T-helper 1 cell treated with Interleukin-12 subunit alpha and Interleukin-12 subunit beta and Interleukin-4 antibody, amounts not matched to agents 30 μg/mL and 1 μg/mL, for 36 hours (primary cell): Measurements from ENCODE around the gene FBL.

Source experiments
- H3K27ac Mint-ChIP-seq: one replicate; pipeline ENCODE4 v1.8.0; 2021; ENCODE audit warnings: mild to moderate bottlenecking, mixed read lengths
- H3K27me3 Mint-ChIP-seq: one replicate; pipeline ENCODE4 v1.8.0; 2021; ENCODE audit warnings: low read depth, mixed read lengths
- H3K36me3 Mint-ChIP-seq: one replicate; pipeline ENCODE4 v1.8.0; 2021; ENCODE audit warnings: low read depth, mixed read lengths
- H3K4me1 Mint-ChIP-seq: one replicate; pipeline ENCODE4 v1.8.0; 2021; ENCODE audit warnings: low read depth, mixed read lengths
- H3K4me3 Mint-ChIP-seq: one replicate; pipeline ENCODE4 v1.8.0; 2021; ENCODE audit warnings: mild to moderate bottlenecking, moderate library complexity, mixed read lengths
- H3K9me3 Mint-ChIP-seq: one replicate; pipeline ENCODE4 v1.8.0; 2021; ENCODE audit warnings: mixed read lengths

The FBL gene

GRCh38 chr19:39841041-39841440 is 5.1 kb downstream of the FBL start:
- H3K27me3 Mint-ChIP-seq = no peaks in the 10 kb centered on the region
- H3K36me3 Mint-ChIP-seq = peaks cover 27% of the 10 kb centered on the region
- H3K27ac Mint-ChIP-seq = no peak overlapping the region

DNA sequence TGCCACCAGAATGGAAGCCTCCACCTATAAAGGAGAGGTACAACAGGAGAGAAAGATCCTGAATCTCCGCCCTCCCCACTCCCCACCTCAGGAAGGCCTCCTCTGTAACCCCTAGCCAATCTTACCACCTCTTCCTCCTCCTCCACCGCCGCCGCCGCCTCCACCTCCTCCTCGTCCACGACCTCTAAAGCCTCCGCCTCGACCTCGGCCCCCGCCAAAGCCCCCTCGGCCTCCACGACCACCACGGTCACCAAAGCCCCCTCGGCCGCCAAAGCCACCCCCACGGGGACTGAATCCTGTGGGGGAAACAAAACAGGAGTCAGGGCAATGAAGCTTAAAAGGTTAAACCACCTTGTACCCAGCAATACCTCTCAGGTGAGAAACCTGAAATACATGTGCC is 5.7 kb downstream of the FBL start:
- Mint-ChIP-seq H3K36me3 (peaks cover 27% of the 10 kb centered on the region), H3K27me3 (no peaks in the 10 kb centered on the region), H3K4me3 (no peak overlapping the region), H3K4me1 (peaks cover 37% of the 10 kb centered on the region), H3K27ac (no peak overlapping the region), H3K9me3 (no peaks in the 10 kb centered on the region)

More at GRCh38 chr19:39841041-39841440, 5.1 kb downstream of the FBL start:
- no peaks in the 10 kb centered on the region for H3K9me3 Mint-ChIP-seq
- H3K4me1 Mint-ChIP-seq = peaks cover 37% of the 10 kb centered on the region
- no peak overlapping the region for H3K4me3 Mint-ChIP-seq

DNA sequence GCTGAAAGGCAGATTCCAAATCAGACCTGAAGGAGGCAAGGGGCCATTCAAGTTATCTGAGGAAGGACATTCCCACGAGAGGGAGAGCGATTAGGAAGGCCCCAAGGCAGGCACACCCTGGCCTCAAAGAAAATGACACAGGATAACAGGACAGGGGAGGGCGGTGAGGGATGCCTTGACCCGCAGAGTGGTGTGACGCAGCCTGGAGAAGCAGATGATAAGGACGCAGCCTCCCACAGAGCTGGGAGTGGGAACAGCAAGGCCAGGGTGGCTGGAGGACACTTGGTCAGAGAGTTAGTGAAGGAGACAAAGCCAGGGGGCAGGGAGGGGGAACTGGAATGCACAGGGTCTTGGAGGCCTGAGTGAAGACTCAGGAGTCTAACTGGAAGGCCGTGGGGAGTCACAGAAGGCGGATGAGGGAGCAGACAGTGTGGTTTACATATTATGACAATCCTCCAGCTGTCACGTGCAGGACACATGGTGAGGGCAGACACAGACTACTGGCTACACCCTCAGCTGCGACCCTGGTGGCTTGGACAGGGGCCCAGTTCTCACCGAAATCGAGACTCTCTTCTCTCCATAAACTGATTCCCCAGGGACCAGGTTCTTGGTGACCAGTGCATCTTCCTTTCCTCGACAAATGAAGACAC is 6.4 kb downstream of the FBL start:
- peaks cover 27% of the 10 kb centered on the region for H3K36me3 Mint-ChIP-seq
- H3K27ac Mint-ChIP-seq = no peak overlapping the region
- no peaks in the 10 kb centered on the region for H3K9me3 Mint-ChIP-seq
- H3K4me3 Mint-ChIP-seq = no peak overlapping the region
- peaks cover 32% of the 10 kb centered on the region for H3K4me1 Mint-ChIP-seq
- H3K27me3 Mint-ChIP-seq = no peaks in the 10 kb centered on the region

DNA sequence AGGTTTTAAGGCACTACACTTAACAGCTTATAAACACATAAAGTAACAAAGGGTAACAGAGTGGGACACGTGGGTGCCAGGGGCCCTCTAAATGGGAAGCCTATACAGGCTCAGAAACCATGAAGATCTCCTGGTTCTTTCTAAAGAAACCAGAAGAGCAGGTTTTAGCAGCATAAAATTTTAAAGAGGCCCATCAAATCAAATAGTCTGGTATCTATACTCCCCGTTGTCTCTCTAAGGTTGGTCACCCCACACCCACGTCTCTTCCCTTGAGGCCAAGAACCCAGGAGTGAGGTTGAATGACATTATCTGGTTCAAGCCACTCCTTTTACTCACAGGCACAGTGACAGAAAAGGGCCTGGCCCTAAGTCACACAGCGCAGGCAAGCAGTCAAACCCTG is 7.6 kb downstream of the FBL start:
- Mint-ChIP-seq H3K27me3 (no peaks in the 10 kb centered on the region), H3K9me3 (no peaks in the 10 kb centered on the region), H3K36me3 (peaks cover 31% of the 10 kb centered on the region), H3K4me3 (no peak overlapping the region), H3K4me1 (peaks cover 29% of the 10 kb centered on the region), H3K27ac (no peak overlapping the region)

GRCh38 chr19:39837978-39838377 is 8.2 kb downstream of the FBL start:
- Mint-ChIP-seq H3K4me3 (no peak overlapping the region), H3K9me3 (no peaks in the 10 kb centered on the region), H3K27me3 (no peaks in the 10 kb centered on the region), H3K27ac (no peak overlapping the region), H3K4me1 (peaks cover 27% of the 10 kb centered on the region), H3K36me3 (peaks cover 31% of the 10 kb centered on the region)

GRCh38 chr19:39834287-39834841 is 11.8 kb downstream of the FBL start:
- H3K27me3 Mint-ChIP-seq = no peaks in the 10 kb centered on the region
- peaks cover 38% of the 10 kb centered on the region for H3K36me3 Mint-ChIP-seq
- peak overlapping the region; percentile 81 for H3K27ac Mint-ChIP-seq
- H3K4me3 Mint-ChIP-seq = peak overlapping the region; percentile 77
- peaks cover 23% of the 10 kb centered on the region for H3K4me1 Mint-ChIP-seq
- H3K9me3 Mint-ChIP-seq = no peaks in the 10 kb centered on the region

DNA sequence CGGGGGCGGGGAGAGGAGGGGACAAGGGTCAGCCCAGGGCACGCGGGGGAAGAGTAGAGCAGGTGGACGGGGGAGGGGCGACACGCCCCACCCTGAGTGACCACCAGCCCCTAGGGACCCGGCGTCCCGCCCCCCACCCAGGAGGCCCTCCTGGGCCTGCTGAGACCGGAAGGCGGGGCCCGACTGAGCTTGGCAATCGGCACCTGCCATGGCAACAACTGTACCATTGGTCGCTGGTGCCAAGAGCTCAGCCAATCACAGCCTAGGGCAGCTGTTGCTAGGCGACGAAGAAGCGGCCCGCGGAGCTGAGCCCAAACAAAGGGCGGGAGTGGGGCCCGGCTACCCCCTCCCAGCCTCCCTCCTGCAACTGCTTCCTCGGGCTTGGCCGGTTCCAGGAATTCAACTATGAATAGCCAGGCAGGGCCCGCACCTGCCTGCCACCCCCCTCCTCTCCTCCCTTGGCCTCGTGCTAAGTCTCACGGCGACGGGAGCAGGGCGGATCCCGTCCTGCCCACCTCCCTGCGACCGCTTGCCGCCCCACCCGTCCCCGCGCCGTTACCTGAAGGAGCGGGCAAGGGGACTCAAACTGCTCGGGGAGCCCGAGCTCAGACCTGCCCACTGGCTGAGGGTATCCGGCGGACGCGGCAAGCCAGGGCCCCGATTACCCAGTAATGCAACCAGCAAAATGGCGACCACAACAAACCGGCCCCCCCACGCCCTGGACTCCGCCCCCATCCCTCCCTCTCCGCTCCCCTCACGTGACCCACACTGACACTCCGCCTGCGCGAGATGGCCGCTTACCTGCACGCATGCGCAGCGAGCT is 12.5 kb downstream of the FBL start, which contains the start of gene DYRK1B:
Gene DYRK1B (minus strand): TSS at position 699 of the 823 bp plus-strand sequence. CDS start 2,295 bp downstream, outside the sequence.
- Mint-ChIP-seq H3K4me1 (peaks cover 24% of the 10 kb centered on the region), H3K27me3 (no peaks in the 10 kb centered on the region), H3K4me3 (peak within 1 kb of the TSS; percentile 77), H3K27ac (peak within 1 kb of the TSS; percentile 81), H3K36me3 (peaks cover 36% of the 10 kb centered on the region), H3K9me3 (no peaks in the 10 kb centered on the region)

GRCh38 chr19:39833160-39833463 is 13.1 kb downstream of the FBL start:
- H3K27ac Mint-ChIP-seq = peak overlapping the region; percentile 72
- H3K36me3 Mint-ChIP-seq = peaks cover 39% of the 10 kb centered on the region
- H3K4me3 Mint-ChIP-seq = peak overlapping the region; percentile 73
- H3K27me3 Mint-ChIP-seq = no peaks in the 10 kb centered on the region
- H3K9me3 Mint-ChIP-seq = no peaks in the 10 kb centered on the region
- peaks cover 28% of the 10 kb centered on the region for H3K4me1 Mint-ChIP-seq

DNA sequence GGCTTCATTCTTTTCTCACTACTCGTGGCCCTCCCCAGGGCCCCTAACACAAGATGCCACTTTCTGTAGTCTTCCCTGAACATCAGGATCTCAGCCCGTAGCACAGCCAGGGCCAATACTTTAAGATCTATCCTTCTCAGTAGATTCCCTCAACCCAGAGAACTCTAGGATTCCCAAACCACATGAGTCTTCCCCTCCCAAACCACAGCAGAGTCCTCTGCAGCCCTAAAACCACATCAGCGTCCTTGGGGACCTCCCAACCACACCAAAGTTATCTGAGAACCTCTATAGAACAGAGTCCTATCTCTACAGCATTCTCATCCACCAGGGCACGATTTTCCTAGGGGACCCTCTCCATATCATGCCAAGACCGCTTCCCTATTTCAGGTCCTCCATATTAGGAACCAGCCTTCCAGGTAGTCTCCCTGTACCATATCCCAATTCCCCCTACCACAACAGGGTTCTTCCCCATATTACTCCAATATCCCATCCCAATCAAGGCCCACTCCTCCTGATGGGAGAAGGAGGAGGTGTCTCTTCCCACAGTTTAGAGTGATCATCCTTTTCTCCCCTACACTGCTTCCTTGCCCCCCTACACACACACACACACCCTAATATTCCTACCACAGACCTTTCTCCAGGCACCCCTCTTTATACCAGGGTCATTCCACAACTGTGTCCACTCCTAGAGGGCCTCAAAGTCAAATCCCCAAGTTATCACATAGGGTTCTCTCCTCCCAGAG is 13.7 kb downstream of the FBL start:
- H3K27me3 Mint-ChIP-seq = no peaks in the 10 kb centered on the region
- H3K36me3 Mint-ChIP-seq = peaks cover 35% of the 10 kb centered on the region
- H3K4me1 Mint-ChIP-seq = peaks cover 28% of the 10 kb centered on the region
- peak overlapping the region; percentile 73 for H3K4me3 Mint-ChIP-seq
- H3K27ac Mint-ChIP-seq = peak overlapping the region; percentile 72
- H3K9me3 Mint-ChIP-seq = no peaks in the 10 kb centered on the region

- Mint-ChIP-seq H3K9me3 (no peaks in the 10 kb centered on the region), H3K4me1 (peaks cover 28% of the 10 kb centered on the region), H3K27me3 (no peaks in the 10 kb centered on the region), H3K4me3 (peak overlapping the region; percentile 73), H3K36me3 (peaks cover 28% of the 10 kb centered on the region), H3K27ac (peak overlapping the region; percentile 72)
Measured at GRCh38 chr19:39831679-39832078, 14.5 kb downstream of the FBL start.

DNA sequence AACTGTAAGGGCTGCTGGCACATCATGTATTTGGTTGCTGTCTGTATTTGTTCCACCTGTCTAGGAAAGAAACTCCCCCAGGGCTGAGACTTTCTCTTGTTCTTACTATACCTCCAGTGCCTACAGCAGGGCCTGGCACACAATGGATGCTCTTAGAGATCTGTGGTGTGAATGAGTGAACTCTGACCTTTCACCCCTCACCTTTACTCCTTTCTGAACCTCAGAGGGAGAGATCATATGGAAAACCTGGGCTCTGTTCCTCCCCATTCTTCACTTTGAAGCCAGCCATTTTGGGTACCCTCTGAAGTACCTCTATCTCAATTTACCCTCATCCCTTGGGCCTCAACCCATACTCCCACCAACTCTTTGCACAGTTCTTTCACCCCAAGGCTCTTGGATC is 15.3 kb downstream of the FBL start:
- H3K4me3 Mint-ChIP-seq = no peak overlapping the region
- no peak overlapping the region for H3K27ac Mint-ChIP-seq
- peaks cover 22% of the 10 kb centered on the region for H3K36me3 Mint-ChIP-seq
- H3K27me3 Mint-ChIP-seq = no peaks in the 10 kb centered on the region
- peaks cover 28% of the 10 kb centered on the region for H3K4me1 Mint-ChIP-seq
- no peaks in the 10 kb centered on the region for H3K9me3 Mint-ChIP-seq

DNA sequence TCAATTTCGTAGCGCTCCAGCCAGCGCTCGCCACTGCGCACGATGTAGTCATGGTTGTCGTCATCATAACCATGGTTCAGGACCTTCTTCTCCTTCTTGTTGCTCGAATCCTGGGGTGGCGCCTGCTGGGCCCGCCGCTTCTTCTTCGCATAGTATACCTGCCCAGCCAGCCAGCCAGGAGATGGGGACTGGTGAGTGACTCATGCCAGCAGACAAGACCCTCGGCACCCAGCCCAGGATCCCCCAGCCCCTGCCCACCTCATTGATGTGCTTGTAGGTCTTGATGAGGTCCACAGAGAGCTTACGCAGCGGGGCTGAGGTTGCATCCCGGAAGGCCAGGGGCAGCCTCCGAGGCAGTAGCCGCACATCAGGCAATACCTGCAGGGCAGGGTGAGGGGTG is 15.8 kb downstream of the FBL start:
- Mint-ChIP-seq H3K27me3 (no peaks in the 10 kb centered on the region), H3K4me1 (peaks cover 28% of the 10 kb centered on the region), H3K9me3 (no peaks in the 10 kb centered on the region), H3K27ac (no peak overlapping the region), H3K4me3 (no peak overlapping the region), H3K36me3 (peaks cover 22% of the 10 kb centered on the region)

GRCh38 chr19:39829702-39830275 is 16.4 kb downstream of the FBL start:
- H3K4me1 Mint-ChIP-seq = peaks cover 28% of the 10 kb centered on the region
- no peak overlapping the region for H3K4me3 Mint-ChIP-seq
- no peak overlapping the region for H3K27ac Mint-ChIP-seq
- no peaks in the 10 kb centered on the region for H3K27me3 Mint-ChIP-seq
- H3K9me3 Mint-ChIP-seq = no peaks in the 10 kb centered on the region
- peaks cover 22% of the 10 kb centered on the region for H3K36me3 Mint-ChIP-seq

- Mint-ChIP-seq H3K27ac (peak overlapping the region; percentile 7), H3K36me3 (peaks cover 18% of the 10 kb centered on the region), H3K4me1 (peaks cover 20% of the 10 kb centered on the region), H3K27me3 (no peaks in the 10 kb centered on the region), H3K9me3 (no peaks in the 10 kb centered on the region), H3K4me3 (no peak overlapping the region)
Measured at GRCh38 chr19:39828654-39829032, 17.5 kb downstream of the FBL start.
